GM10248 (cell line): ENCODE measurements around the gene LRRFIP1.

Source experiments
- CTCF ChIA-PET: fragments of 300-600 bp; sonication (Branson Sonifier 250); formaldehyde crosslinking; extraction: SDS; loops from one replicate; lab custom pipeline; 2021; ENCODE audit warnings: antibody characterized with exemption; lab: Yijun Ruan, JAX
- POLR2A ChIA-PET: fragments of 350-650 bp; sonication (Branson Sonifier 250); formaldehyde crosslinking; extraction: SDS; loops from one replicate; lab custom pipeline; 2020; ENCODE audit warnings: antibody characterized with exemption; lab: Yijun Ruan, JAX
- DNase-seq: peaks from one replicate; pipeline ENCODE4 v3.0.0; 2012; ENCODE audit errors: extremely low spot score
- CTCF ChIP-seq: IDR thresholded peaks from 2 replicates; pipeline ENCODE4 v1.5.1; 2012; ENCODE audit warnings: mild to moderate bottlenecking, low read depth; ENCODE audit errors: extremely low read depth, missing control alignments, control extremely low read depth

Gene LRRFIP1

GRCh38 chr2:237708491-237708890 is 81.1 kb downstream of the LRRFIP1 start:
- CTCF ChIA-PET: interaction anchor here (1.3 to 5.2 kb wide), 4 partner anchors 11 to 37 kb away, joined by 3 to 27 read pairs (median 9); no protein-coding TSS in a partner anchor

GRCh38 chr2:237708961-237709360 is 81.6 kb downstream of the LRRFIP1 start:
- POLR2A ChIA-PET: no interaction called here
- CTCF ChIA-PET: interaction anchor here (1.3 to 5.2 kb wide), 4 partner anchors 12 to 36 kb away, joined by 3 to 27 read pairs (median 9); no protein-coding TSS in a partner anchor
- DNase-seq: no peak
- no peak for TF ChIP-seq CTCF

More at GRCh38 chr2:237708491-237708890, 81.1 kb downstream of the LRRFIP1 start:
- no peak for TF ChIP-seq CTCF
- DNase-seq: no peak
- POLR2A ChIA-PET: no interaction called here

- DNase-seq: no peak
- ChIA-PET POLR2A (no interaction called here), CTCF (interaction anchor here (1.0 to 2.2 kb wide), 3 partner anchors 11 to 34 kb away, joined by 3 to 11 read pairs (median 7); no protein-coding TSS in a partner anchor)
- TF ChIP-seq CTCF: no peak
Measured at GRCh38 chr2:237711458-237712150, 84.2 kb downstream of the LRRFIP1 start.

- CTCF ChIA-PET: interaction anchor here (0.7 to 2.2 kb wide), 7 partner anchors 10 to 39 kb away, joined by 3 to 11 read pairs (median 3); no protein-coding TSS in a partner anchor
- POLR2A ChIA-PET: no interaction called here
- TF ChIP-seq CTCF: no peak
- DNase-seq: no peak
Measured at GRCh38 chr2:237712477-237713377, 85.3 kb downstream of the LRRFIP1 start.

GRCh38 chr2:237714690-237715458 is 87.5 kb downstream of the LRRFIP1 start:
- no peak for DNase-seq
- POLR2A ChIA-PET: no interaction called here
- CTCF ChIA-PET: interaction anchor here (1.1 to 1.4 kb wide), 2 partner anchors 30 to 41 kb away, joined by 4 read pairs; no protein-coding TSS in a partner anchor

More at GRCh38 chr2:237714690-237715458, 87.5 kb downstream of the LRRFIP1 start:
- no peak for TF ChIP-seq CTCF
